SH-SY5Y (cell line): ENCODE results near the gene SKIC8.

Experiments used
- GATA2 ChIP-seq: IDR thresholded peaks from 2 replicates; pipeline ENCODE4 v1.6.1; 2011; ENCODE audit warnings: mild to moderate bottlenecking, low read depth, low read length
- GATA3 ChIP-seq: IDR thresholded peaks from 2 replicates; pipeline ENCODE4 v1.6.1; 2011; ENCODE audit warnings: low read depth, mild to moderate bottlenecking, low read length, moderate library complexity

GRCh38 chr15:78312957-78313356, 13.5 kb upstream of the SKIC8 start:
- TF ChIP-seq GATA2 (no peak), GATA3 (no peak)
